ENCODE data around the gene ATP5F1C.

The ATP5F1C gene

GRCh38 chr10:7750222-7750621 is 37.8 kb upstream of the ATP5F1C start:
- no peak overlapping the region for H3K4ac ChIP-seq (ENCODE audit: low read length)
- no peak overlapping the region for H4K8ac ChIP-seq (ENCODE audit: low read depth, low read length)
- H3K36me3 ChIP-seq (replicated peaks in 1 of 2; ENCODE audit: control insufficient read depth in 2 of 2, insufficient read depth in 2 of 2, low read length in 2 of 2), result peaks cover 11 to 44% of the 10 kb centered on the region in 2 donors
- H3K4me2 ChIP-seq (ENCODE audit: insufficient read depth, low read length, poor library complexity, severe bottlenecking), result no peak overlapping the region
- H4K91ac ChIP-seq (ENCODE audit: low read depth, low read length, poor library complexity), result no peak overlapping the region
- no peak for DNase-seq (ENCODE audit: low spot score)
- no peak overlapping the region for H2AFZ ChIP-seq (ENCODE audit: low read length)
- no peak overlapping the region for H3K27ac ChIP-seq (replicated peaks; ENCODE audit: low read length)
- no peak overlapping the region for H2AK5ac ChIP-seq (ENCODE audit: low read depth, low read length)
- H3K4me1 ChIP-seq (ENCODE audit: control insufficient read depth in 2 of 2, insufficient read depth in 1 of 2, low read depth in 1 of 2, low read length in 2 of 2), result no peaks in the 10 kb centered on the region
- no peak overlapping the region for H3K9ac ChIP-seq (ENCODE audit: low read depth, low read length, poor library complexity)
- no peak overlapping the region for H2BK5ac ChIP-seq (ENCODE audit: low read length)
- no peak overlapping the region for H2BK12ac ChIP-seq (ENCODE audit: low read length)
- no peak overlapping the region for H2BK15ac ChIP-seq (ENCODE audit: low read length)
- no peak overlapping the region for H3K18ac ChIP-seq (ENCODE audit: low read length)
- no peaks in the 10 kb centered on the region for H3K27me3 ChIP-seq (ENCODE audit: control insufficient read depth in 3 of 3, insufficient read depth in 3 of 3, low read depth in 1 of 3, low read length in 3 of 3)
- H2BK120ac ChIP-seq (ENCODE audit: low read depth, low read length), result no peak overlapping the region
- peaks cover 2% of the 10 kb centered on the region for H3K79me1 ChIP-seq (ENCODE audit: low read depth, low read length)
- peaks cover 1 to 4% of the 10 kb centered on the region in 2 donors for H3K9me3 ChIP-seq (replicated peaks in 1 of 2; ENCODE audit: control insufficient read depth in 2 of 2, insufficient read depth in 1 of 2, low read depth in 1 of 2, low read length in 2 of 2)
- H3K23ac ChIP-seq (ENCODE audit: low read depth, low read length, poor library complexity), result no peak overlapping the region
- H3K14ac ChIP-seq (ENCODE audit: low read length), result no peak overlapping the region
- WGBS, 2 donors (ENCODE audit: extremely low coverage in 2 of 2, insufficient read length in 2 of 2, insufficient replicate concordance in 1 of 2), result no CpG with 5 or more reads among the region's 5 CpGs
- H3K4me3 ChIP-seq (ENCODE audit: low read length in 2 of 2), result no peak overlapping the region

- DNase-seq (ENCODE audit: low spot score), result no peak
- Histone ChIP-seq H3K4me2 (ENCODE audit: insufficient read depth, low read length, poor library complexity, severe bottlenecking) (no peak overlapping the region), H2AFZ (ENCODE audit: low read length) (no peak overlapping the region), H3K36me3 (replicated peaks in 1 of 2; ENCODE audit: control insufficient read depth in 2 of 2, insufficient read depth in 2 of 2, low read length in 2 of 2) (peaks cover 14 to 63% of the 10 kb centered on the region in 2 donors), H3K4me1 (ENCODE audit: control insufficient read depth in 2 of 2, insufficient read depth in 1 of 2, low read depth in 1 of 2, low read length in 2 of 2) (no peaks in the 10 kb centered on the region), H3K14ac (ENCODE audit: low read length) (no peak overlapping the region), H3K79me1 (ENCODE audit: low read depth, low read length) (peaks cover 2% of the 10 kb centered on the region), H2BK15ac (ENCODE audit: low read length) (no peak overlapping the region), H4K91ac (ENCODE audit: low read depth, low read length, poor library complexity) (no peak overlapping the region), H3K4ac (ENCODE audit: low read length) (no peak overlapping the region), H3K18ac (ENCODE audit: low read length) (no peak overlapping the region), H3K4me3 (ENCODE audit: low read length in 2 of 2) (no peak overlapping the region), H3K9ac (ENCODE audit: low read depth, low read length, poor library complexity) (no peak overlapping the region), H4K8ac (ENCODE audit: low read depth, low read length) (no peak overlapping the region), H2BK5ac (ENCODE audit: low read length) (no peak overlapping the region), H2AK5ac (ENCODE audit: low read depth, low read length) (no peak overlapping the region), H3K23ac (ENCODE audit: low read depth, low read length, poor library complexity) (no peak overlapping the region), H2BK120ac (ENCODE audit: low read depth, low read length) (no peak overlapping the region), H2BK12ac (ENCODE audit: low read length) (no peak overlapping the region), H3K27ac (replicated peaks; ENCODE audit: low read length) (no peak overlapping the region), H3K27me3 (ENCODE audit: control insufficient read depth in 3 of 3, insufficient read depth in 3 of 3, low read depth in 1 of 3, low read length in 3 of 3) (no peaks in the 10 kb centered on the region), H3K9me3 (replicated peaks in 1 of 2; ENCODE audit: control insufficient read depth in 2 of 2, insufficient read depth in 1 of 2, low read depth in 1 of 2, low read length in 2 of 2) (peaks cover 1 to 7% of the 10 kb centered on the region in 2 donors)
- no CpG with 5 or more reads among the region's 6 CpGs for WGBS, 2 donors (ENCODE audit: extremely low coverage in 2 of 2, insufficient read length in 2 of 2, insufficient replicate concordance in 1 of 2)
Measured at GRCh38 chr10:7752251-7752650, 35.7 kb upstream of the ATP5F1C start.

- no peak overlapping the region for H2BK12ac ChIP-seq (ENCODE audit: low read length)
- peaks cover 2% of the 10 kb centered on the region for H3K79me1 ChIP-seq (ENCODE audit: low read depth, low read length)
- no peak overlapping the region for H3K9ac ChIP-seq (ENCODE audit: low read depth, low read length, poor library complexity)
- no peak overlapping the region for H4K8ac ChIP-seq (ENCODE audit: low read depth, low read length)
- no peak overlapping the region for H2BK120ac ChIP-seq (ENCODE audit: low read depth, low read length)
- no peak overlapping the region for H2AK5ac ChIP-seq (ENCODE audit: low read depth, low read length)
- no peak overlapping the region for H4K91ac ChIP-seq (ENCODE audit: low read depth, low read length, poor library complexity)
- no peak overlapping the region for H2BK5ac ChIP-seq (ENCODE audit: low read length)
- H3K4me1 ChIP-seq (ENCODE audit: control insufficient read depth in 2 of 2, insufficient read depth in 1 of 2, low read depth in 1 of 2, low read length in 2 of 2), result no peaks in the 10 kb centered on the region
- H3K27ac ChIP-seq (replicated peaks; ENCODE audit: low read length), result no peak overlapping the region
- H3K18ac ChIP-seq (ENCODE audit: low read length), result no peak overlapping the region
- no peak overlapping the region for H3K14ac ChIP-seq (ENCODE audit: low read length)
- no peak overlapping the region for H3K4me3 ChIP-seq (ENCODE audit: low read length in 2 of 2)
- no peak overlapping the region for H2BK15ac ChIP-seq (ENCODE audit: low read length)
- H3K36me3 ChIP-seq (replicated peaks in 1 of 2; ENCODE audit: control insufficient read depth in 2 of 2, insufficient read depth in 2 of 2, low read length in 2 of 2), result peaks cover 17 to 91% of the 10 kb centered on the region in 2 donors
- no CpG with 5 or more reads among the region's 3 CpGs for WGBS, 2 donors (ENCODE audit: extremely low coverage in 2 of 2, insufficient read length in 2 of 2, insufficient replicate concordance in 1 of 2)
- H3K27me3 ChIP-seq (ENCODE audit: control insufficient read depth in 3 of 3, insufficient read depth in 3 of 3, low read depth in 1 of 3, low read length in 3 of 3), result no peaks in the 10 kb centered on the region
- no peak overlapping the region for H2AFZ ChIP-seq (ENCODE audit: low read length)
- no peak overlapping the region for H3K4me2 ChIP-seq (ENCODE audit: insufficient read depth, low read length, poor library complexity, severe bottlenecking)
- no peak overlapping the region for H3K4ac ChIP-seq (ENCODE audit: low read length)
- H3K23ac ChIP-seq (ENCODE audit: low read depth, low read length, poor library complexity), result no peak overlapping the region
- H3K9me3 ChIP-seq (replicated peaks in 1 of 2; ENCODE audit: control insufficient read depth in 2 of 2, insufficient read depth in 1 of 2, low read depth in 1 of 2, low read length in 2 of 2), result peaks cover 1 to 7% of the 10 kb centered on the region in 2 donors
- no peak for DNase-seq (ENCODE audit: low spot score)
Measured at GRCh38 chr10:7755103-7755502, 32.9 kb upstream of the ATP5F1C start.

- DNase-seq (ENCODE audit: low spot score), result no peak
- Histone ChIP-seq H3K79me1 (ENCODE audit: low read depth, low read length) (peaks cover 2% of the 10 kb centered on the region), H3K9ac (ENCODE audit: low read depth, low read length, poor library complexity) (no peak overlapping the region), H2AK5ac (ENCODE audit: low read depth, low read length) (no peak overlapping the region), H3K4me2 (ENCODE audit: insufficient read depth, low read length, poor library complexity, severe bottlenecking) (no peak overlapping the region), H3K23ac (ENCODE audit: low read depth, low read length, poor library complexity) (no peak overlapping the region), H2BK12ac (ENCODE audit: low read length) (no peak overlapping the region), H4K91ac (ENCODE audit: low read depth, low read length, poor library complexity) (no peak overlapping the region), H3K27me3 (ENCODE audit: control insufficient read depth in 3 of 3, insufficient read depth in 3 of 3, low read depth in 1 of 3, low read length in 3 of 3) (no peaks in the 10 kb centered on the region), H2BK5ac (ENCODE audit: low read length) (no peak overlapping the region), H3K14ac (ENCODE audit: low read length) (no peak overlapping the region), H2BK120ac (ENCODE audit: low read depth, low read length) (no peak overlapping the region), H3K4me3 (ENCODE audit: low read length in 2 of 2) (no peak overlapping the region), H3K36me3 (replicated peaks in 1 of 2; ENCODE audit: control insufficient read depth in 2 of 2, insufficient read depth in 2 of 2, low read length in 2 of 2) (peaks cover 17 to 95% of the 10 kb centered on the region in 2 donors), H3K4ac (ENCODE audit: low read length) (no peak overlapping the region), H3K4me1 (ENCODE audit: control insufficient read depth in 2 of 2, insufficient read depth in 1 of 2, low read depth in 1 of 2, low read length in 2 of 2) (no peaks in the 10 kb centered on the region), H3K18ac (ENCODE audit: low read length) (no peak overlapping the region), H3K9me3 (replicated peaks in 1 of 2; ENCODE audit: control insufficient read depth in 2 of 2, insufficient read depth in 1 of 2, low read depth in 1 of 2, low read length in 2 of 2) (peaks cover 1 to 7% of the 10 kb centered on the region in 2 donors), H4K8ac (ENCODE audit: low read depth, low read length) (no peak overlapping the region), H2BK15ac (ENCODE audit: low read length) (no peak overlapping the region), H2AFZ (ENCODE audit: low read length) (no peak overlapping the region), H3K27ac (replicated peaks; ENCODE audit: low read length) (no peak overlapping the region)
- no CpG with 5 or more reads among the region's 7 CpGs for WGBS, 2 donors (ENCODE audit: extremely low coverage in 2 of 2, insufficient read length in 2 of 2, insufficient replicate concordance in 1 of 2)
Measured at GRCh38 chr10:7756360-7756992, 31.5 kb upstream of the ATP5F1C start.

Data from neuronal stem cell (in vitro differentiated cells).